Superior temporal gyrus (tissue), 1 donor: Measurements from ENCODE around the gene SLC22A4.

ENCODE experiments used
- DNase-seq: peaks from one replicate; pipeline ENCODE4 v3.0.0-alpha.2; 2016; ENCODE audit errors: extremely low spot score

The SLC22A4 gene

DNA sequence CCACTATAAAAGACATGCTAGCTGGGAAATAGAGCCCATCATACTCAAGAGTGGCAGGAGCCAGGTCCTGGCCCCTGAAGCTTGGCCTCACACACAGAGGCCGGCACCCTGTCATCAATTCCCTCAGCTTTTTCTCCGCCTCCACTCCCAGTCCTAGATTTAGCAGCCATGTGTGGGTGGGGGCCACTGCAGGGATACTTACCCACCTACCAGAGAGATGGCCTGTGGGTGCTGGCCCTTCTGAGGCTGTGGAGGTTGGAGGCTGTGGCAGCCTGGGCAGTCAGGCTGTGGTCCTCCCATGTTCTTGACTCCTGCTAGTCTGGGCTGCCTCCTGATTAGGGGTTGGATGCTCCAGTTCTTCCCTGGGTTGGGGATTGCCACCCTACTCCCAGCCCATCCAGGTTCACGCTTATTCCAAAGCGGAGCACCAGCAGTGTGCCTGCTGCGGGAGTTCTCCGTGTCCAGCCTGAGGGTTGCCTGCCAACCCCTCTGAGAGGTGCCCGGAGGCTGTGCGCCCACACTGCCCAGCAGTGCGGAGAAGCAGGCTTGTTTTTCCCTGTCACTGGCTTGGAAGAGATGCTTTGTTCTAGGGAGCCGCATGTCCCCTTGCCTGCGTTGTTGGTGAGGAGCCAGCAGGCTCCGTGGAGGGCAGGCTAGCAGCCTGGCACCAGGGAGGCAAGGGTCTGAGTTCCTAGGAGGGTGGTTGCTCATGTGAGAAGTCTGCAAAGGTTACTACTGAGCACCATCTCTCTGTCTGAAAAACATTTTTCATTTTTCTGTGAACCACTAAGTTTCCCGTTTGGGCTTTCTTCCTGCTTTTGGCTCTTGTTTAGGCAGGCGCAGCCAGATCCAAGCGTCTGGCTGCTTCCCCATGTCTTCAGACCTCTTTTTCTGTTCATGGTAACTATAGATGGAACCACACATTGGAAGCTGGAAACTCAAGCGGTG lies 82.8 kb downstream of the SLC22A4 start:
- DNase-seq: peak; percentile 73

- no peak for DNase-seq
Measured at GRCh38 chr5:132377738-132378137, 83.5 kb downstream of the SLC22A4 start.

DNA sequence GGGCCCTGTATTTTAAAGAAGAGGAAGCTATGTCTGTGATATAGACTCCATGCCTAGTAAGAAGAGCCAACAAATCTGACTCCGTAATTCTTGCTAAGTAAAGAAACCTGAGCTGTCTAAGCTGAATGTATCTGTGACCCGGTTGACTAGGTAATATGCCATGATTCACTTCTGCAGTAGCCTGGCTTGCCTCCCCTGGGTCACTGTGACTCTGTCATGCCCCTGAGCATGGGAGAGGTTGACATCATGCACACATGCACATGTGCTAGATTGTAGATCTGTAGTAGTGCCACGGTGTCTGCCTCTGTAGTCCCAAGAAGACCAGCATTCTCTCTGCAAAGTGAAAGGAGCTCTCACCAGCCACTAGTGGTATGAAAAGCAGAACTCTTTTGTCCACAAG lies 84.4 kb downstream of the SLC22A4 start:
- no peak for DNase-seq

DNA sequence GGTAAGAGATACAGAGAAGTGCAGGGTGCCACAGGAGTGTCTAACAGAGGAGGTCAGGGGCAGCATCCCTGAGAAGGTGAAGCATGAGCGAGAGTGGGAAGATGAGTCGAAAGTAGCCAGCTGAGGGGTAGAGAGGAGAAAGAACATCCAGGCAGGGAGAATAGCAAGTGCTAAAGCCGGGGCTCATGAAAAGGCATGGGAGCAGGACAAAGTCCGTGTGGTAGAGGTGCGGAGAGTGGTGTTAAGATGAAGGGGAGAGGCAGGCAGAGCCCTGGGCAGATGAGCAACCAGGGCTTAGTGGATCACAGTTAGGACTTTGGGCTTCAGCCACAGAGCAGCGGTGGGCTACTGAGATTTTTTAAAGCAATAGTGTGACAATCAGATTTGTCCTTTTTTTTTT lies 85.9 kb downstream of the SLC22A4 start:
- no peak for DNase-seq

DNA sequence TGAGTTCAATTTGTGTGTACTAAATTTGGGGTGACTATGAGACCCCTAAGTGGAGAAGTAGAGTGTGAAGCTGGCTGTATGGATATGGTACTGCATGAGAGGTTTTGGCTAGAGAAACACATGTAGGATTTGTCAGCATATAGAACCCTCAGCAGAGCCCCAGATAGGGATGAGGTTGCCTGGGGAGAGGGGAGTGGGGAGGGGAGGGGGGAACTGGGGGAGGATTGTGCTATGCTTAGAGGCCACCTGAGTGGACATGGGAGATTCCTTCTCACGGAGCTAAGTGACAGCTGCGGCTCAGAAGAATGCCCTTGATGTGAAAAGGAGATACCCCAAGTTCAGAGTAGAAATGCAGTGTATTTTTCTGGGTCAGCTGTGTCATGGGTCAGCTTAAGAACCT lies 86.5 kb downstream of the SLC22A4 start:
- DNase-seq: no peak

DNA sequence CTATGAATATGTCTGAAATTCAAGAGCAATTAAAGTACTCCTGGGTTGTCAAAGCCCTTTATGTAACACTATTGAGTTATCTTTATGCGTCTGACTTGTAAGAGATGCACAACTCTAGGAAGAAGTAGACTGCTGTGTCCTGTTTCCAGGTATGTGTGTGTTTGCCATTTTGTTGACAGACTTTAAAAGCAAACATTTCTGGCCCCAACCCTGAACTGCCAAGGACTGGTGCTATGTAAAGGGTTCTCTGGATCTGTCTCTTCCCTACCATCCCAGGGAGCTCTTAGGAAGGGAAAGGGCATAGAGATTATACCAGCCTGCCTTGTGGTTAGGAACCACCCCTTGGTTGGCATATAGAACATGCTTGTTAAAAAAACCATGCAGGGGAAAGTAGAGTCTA lies 87.4 kb downstream of the SLC22A4 start:
- DNase-seq: no peak

GRCh38 chr5:132383261-132383660 lies 89.1 kb downstream of the SLC22A4 start:
- no peak for DNase-seq

DNA sequence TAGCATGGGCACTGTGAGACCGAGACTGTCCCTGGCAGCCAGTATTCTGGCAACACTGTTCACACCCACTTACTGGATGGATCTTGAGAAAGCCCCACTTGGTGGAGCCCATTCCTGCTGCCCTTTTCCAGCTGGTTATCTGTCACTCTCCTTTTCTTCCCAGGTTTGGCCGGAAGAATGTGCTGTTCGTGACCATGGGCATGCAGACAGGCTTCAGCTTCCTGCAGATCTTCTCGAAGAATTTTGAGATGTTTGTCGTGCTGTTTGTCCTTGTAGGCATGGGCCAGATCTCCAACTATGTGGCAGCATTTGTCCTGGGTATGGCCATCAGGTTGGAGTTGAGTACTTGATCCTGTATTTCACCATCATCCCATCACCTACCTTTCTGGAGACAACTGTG lies 89.8 kb downstream of the SLC22A4 start:
- DNase-seq: no peak

DNA sequence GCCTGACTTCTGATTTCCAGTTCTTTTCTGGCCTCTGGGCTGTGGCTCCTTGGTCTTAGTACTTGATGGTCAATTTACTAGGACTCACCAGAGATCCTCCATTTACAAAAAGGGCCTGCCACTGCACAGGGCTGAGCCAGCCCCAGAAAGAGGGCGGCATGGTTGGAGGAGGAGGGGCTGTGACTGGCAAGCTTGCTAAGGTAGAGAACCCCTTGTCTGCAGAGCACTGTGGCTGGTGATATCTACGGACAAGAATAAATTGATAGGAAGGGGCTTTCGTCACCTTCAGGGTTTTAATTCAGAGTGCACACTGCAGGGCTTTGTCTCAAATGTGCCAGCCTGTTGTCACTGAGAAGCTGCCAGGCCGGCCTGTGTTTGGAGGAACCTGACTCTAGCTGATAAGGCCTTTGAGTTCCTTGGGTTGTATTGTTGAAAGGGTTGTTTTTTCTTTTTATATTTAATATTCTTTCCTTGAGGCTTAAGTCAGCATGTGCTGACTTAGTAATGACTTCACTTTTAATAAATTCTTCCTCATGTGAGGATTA lies 90.4 kb downstream of the SLC22A4 start:
- no peak for DNase-seq

- peak; percentile 83 for DNase-seq
Measured at GRCh38 chr5:132385326-132386105, 91.3 kb downstream of the SLC22A4 start.

DNA sequence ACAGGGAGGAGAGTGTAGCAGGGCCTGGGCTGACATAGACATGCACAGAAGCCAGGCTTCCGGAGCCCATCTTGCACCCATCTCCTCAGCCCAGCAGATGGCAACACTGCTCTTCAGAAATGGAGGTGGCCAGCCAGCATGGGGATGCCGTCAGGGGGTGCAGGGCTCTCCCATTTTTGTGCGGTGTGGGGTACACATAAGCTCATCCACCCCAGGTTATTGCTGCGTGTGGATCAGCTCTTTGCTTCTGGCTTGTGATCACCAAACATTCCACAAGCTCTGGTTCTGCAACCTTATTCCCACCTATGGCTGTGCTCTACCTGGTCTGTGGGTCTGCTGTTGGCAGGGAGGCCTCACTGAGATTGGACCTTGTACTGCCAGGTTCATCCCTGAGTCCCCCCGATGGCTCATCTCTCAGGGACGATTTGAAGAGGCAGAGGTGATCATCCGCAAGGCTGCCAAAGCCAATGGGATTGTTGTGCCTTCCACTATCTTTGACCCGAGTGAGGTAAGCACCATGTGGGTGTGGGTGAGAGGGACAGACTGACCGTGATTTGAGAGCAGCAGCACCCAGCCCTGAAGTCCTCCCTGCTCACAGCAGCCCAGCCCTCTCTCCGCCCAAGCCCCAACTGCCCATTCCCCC lies 92.6 kb downstream of the SLC22A4 start:
- peak; percentile 84 for DNase-seq

GRCh38 chr5:132387640-132388117 lies 93.5 kb downstream of the SLC22A4 start:
- no peak for DNase-seq

DNA sequence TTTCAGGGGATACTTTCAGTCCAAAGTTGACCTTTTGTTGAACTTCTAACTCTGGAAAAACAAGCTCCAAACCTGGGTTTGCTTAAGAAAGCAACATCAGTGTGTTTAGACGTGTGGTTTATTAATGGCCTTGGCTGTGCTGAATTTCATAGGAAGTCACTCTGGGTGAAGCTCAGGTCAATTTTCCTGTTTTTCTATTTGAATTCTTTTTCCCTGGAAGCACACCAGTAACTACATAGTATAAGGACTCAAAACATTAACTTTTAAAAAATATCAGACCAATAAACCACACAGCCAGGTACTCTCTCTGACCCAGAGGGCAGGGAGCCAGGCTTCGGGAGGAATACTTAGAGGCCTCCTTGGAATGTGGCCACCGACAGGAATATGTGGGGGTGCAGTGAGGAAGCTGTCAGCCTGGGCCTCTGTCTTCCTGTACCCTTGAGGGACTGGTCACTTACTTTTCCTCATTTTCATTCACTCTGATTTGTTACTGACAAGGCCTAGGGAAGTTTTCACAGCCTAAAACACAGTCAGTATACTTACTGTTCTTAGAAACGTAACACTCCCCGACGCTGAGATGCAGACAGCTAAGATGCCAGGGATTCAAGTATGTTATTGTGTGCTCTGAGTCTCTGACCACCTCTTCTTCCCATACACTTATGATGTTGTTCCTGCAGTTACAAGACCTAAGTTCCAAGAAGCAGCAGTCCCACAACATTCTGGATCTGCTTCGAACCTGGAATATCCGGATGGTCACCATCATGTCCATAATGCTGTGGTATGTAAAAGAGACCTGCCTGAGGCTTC lies 94.3 kb downstream of the SLC22A4 start:
- DNase-seq: no peak

DNA sequence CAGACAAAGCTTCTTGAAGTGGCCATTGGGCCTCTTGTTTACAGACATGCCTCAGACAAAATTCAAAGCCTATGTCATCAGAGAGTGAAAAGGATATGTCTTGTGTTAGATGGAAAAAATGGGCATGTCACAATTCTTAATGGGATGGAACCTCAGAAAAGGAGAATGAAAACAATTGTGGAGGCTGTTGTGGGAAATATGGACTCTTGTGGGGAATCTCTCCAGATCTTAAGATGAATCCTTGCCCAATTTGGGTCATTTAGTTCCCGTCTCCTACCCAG lies 94.8 kb downstream of the SLC22A4 start:
- DNase-seq: no peak

DNA sequence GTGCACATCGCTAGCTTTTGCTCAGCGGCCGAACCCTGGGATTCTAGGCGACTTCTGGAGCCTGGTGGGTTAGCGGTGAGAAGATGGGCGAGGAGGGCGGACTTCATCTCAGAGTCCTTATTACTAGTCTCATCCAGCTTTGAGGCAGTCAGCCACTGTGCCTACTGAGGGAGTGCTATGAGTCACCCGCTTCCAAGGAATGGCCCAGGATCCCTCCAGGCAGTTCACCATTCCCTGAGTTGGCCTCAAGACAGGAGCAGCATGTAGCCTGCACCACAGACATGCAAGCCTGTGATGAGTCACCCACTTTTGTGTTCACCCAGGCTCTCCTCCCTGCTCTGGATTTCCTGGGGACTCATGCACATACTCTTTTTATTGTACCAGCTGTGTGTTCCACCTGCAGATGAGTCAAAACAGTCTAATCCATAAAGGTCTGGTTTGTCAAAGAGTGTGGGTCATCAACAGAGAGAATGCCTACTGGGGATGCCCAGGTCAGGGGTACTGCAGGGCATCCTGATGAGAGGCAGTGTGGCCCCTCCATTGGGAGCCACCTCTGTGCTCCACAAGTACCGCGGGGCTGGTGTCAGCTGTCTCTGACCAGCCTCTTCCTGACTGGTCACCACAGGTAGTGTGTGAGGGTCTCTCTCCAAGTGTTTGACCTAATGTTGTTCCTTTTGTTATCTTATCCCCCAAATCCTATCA lies 95.5 kb downstream of the SLC22A4 start:
- no peak for DNase-seq

GRCh38 chr5:132391247-132391646 lies 97.1 kb downstream of the SLC22A4 start:
- DNase-seq: no peak

DNA sequence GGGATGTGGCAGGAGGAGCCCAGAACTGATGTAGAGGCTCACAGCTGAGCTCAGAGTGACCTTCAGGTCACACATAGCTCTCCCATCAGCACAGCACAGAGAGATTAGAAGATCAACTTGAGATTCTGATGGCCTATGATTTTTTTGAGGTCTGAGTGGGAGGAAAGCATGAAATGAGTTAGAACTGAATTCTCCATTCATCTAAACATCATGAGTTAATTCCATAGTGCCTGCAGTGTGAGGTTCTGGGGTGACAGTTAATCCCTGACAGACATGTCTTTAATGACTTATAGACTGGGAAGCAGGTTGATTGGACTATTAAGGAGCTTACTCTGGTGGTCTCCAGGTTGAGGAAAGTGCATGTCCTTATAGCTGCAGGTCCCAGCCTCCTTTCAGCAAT lies 97.7 kb downstream of the SLC22A4 start:
- DNase-seq: no peak

DNA sequence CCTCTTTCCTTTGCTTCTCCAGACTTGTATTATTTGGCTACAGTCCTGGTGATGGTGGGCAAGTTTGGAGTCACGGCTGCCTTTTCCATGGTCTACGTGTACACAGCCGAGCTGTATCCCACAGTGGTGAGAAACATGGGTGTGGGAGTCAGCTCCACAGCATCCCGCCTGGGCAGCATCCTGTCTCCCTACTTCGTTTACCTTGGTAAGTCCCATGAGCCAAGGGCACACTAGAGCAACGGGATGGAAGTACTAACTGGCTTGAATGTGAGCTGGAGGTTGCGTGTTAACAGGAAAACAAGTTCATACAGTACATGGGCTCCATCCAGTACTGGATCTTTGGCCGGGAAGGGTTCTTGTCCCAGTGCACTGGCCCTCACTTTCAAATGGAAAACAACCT lies 98.2 kb downstream of the SLC22A4 start:
- DNase-seq: no peak

DNA sequence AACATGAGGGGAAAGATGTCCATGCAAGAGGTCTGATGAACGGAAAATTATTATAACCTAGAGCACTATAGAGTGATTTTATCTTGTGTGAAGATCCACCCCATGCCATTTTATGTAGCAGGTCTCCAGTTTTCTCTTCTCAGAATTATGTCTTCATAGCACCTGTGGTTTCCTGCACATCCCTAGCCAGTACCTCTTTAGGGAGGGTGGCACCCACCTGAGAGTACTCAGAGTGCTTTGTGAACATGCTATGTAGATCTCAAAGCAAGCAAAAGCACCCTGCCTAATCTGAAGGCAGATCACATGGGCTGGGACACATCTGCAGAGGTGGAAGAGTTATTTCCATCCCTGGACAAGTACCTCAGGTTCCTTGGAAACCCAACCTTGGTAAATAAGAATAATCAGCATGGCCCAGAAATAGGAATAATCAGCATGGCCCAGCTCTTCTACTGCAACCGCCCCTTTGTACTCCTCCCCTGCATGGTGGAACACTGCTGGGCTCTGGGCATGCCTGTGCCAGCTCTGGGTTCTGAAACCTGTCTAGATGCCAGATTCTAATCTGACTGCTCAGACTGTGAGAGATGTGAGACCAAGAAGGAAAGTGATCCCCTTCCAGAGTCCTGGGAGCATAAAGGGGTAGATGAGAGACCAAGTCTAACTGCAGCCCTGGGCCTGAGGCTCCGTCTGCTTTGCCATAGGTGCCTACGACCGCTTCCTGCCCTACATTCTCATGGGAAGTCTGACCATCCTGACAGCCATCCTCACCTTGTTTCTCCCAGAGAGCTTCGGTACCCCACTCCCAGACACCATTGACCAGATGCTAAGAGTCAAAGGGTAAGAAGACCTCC lies 99.0 kb downstream of the SLC22A4 start:
- DNase-seq: no peak
